H1 (cell line): ENCODE data around the gene MYOC. TPM values are rescaled to one million over a fixed set of nuclear protein-coding genes. Genes with fewer than 3 reads are reported as not detected.

Source experiments
- CTCF ChIA-PET: fragments of 300-600 bp; sonication (Branson Sonifier 250); formaldehyde crosslinking; loops from one replicate; lab custom pipeline; 2021; ENCODE audit not compliant: partially characterized antibody; lab: Charles Lee
- POLR2A ChIA-PET: fragments of 300-600 bp; sonication (Branson Sonifier 250); formaldehyde crosslinking; loops from one replicate; lab custom pipeline; 2021; ENCODE audit warnings: inconsistent platforms; ENCODE audit not compliant: partially characterized antibody; lab: Charles Lee
- DNase-seq, 2 experiments: peaks; one replicate each; pipeline versions ENCODE4 v3.0.0 to v3.0.0-alpha.2; 2010 to 2022; ENCODE audit warnings: low spot score in 2 of 2, low read depth in 1 of 2, mixed read lengths in 1 of 2
- FAIRE-seq: peaks from 2 replicates; lab custom pipeline; 2011; peaks lifted over from hg19 to GRCh38; lab: Jason Lieb, UNC
- H2AFZ ChIP-seq: 2 replicates; pipeline ENCODE4 v1.8.1; 2012; ENCODE audit warnings: low read length, inconsistent platforms
- H2AK5ac ChIP-seq: 2 replicates; pipeline ENCODE4 v1.6.1; 2013; ENCODE audit warnings: low read depth, low read length
- H2BK120ac ChIP-seq: replicated peaks from 2 replicates; pipeline ENCODE3; 2013; ENCODE audit warnings: low read depth, low read length, inconsistent platforms
- H2BK12ac ChIP-seq: 2 replicates; pipeline ENCODE4 v1.6.1; 2013; ENCODE audit warnings: low read depth, low read length
- H2BK15ac ChIP-seq: 2 replicates; pipeline ENCODE4 v1.6.1; 2013; ENCODE audit warnings: low read length
- H2BK20ac ChIP-seq: 2 replicates; pipeline ENCODE4 v1.6.1; 2013; ENCODE audit warnings: low read length
- H2BK5ac ChIP-seq: 2 replicates; pipeline ENCODE4 v1.6.1; 2013; ENCODE audit warnings: low read depth, low read length
- H3K14ac ChIP-seq: 2 replicates; pipeline ENCODE4 v1.6.1; 2013; ENCODE audit warnings: inconsistent platforms; ENCODE audit not compliant: insufficient read length
- H3K18ac ChIP-seq: 2 replicates; pipeline ENCODE4 v1.6.1; 2013; ENCODE audit warnings: low read length; ENCODE audit errors: extremely low read depth
- H3K23ac ChIP-seq: 2 replicates; pipeline ENCODE4 v1.6.1; 2013; ENCODE audit warnings: inconsistent platforms; ENCODE audit not compliant: insufficient read length
- H3K23me2 ChIP-seq: 2 replicates; pipeline ENCODE4 v1.6.1; 2013; ENCODE audit warnings: low read depth, low read length
- H3K27ac ChIP-seq: 2 replicates; pipeline ENCODE4 v1.6.1; 2011; ENCODE audit warnings: low read depth, low read length, inconsistent platforms
- H3K27me3 ChIP-seq, 4 experiments: replicated peaks in 1 of 4; 1 replicate in 1 of 4; 2 replicates in 3 of 4; pipeline versions ENCODE4 v1.6.1 to v1.8.1; 2011 to 2013; ENCODE audit warnings: low read length in 3 of 4, mild to moderate bottlenecking in 3 of 4, inconsistent platforms in 2 of 4, mixed read lengths in 2 of 4, moderate library complexity in 1 of 4; ENCODE audit not compliant: control insufficient read depth in 3 of 4, insufficient read depth in 3 of 4; ENCODE audit errors: extremely low read depth in 1 of 4
- H3K36me3 ChIP-seq, 4 experiments: 2 replicates each; pipeline versions ENCODE4 v1.6.1 to v1.8.1; 2011 to 2013; ENCODE audit warnings: mild to moderate bottlenecking in 4 of 4, low read length in 3 of 4, moderate library complexity in 2 of 4, control low read depth in 1 of 4, inconsistent platforms in 1 of 4; ENCODE audit not compliant: insufficient read depth in 4 of 4, control insufficient read depth in 2 of 4
- H3K4ac ChIP-seq: replicated peaks from 2 replicates; pipeline ENCODE3; 2013; ENCODE audit warnings: low read length, low read depth, mixed read lengths, inconsistent platforms; ENCODE audit not compliant: insufficient read length
- H3K4me1 ChIP-seq, 4 experiments: replicated peaks in 1 of 4; 1 replicate in 1 of 4; 2 replicates in 3 of 4; pipeline versions ENCODE4 v1.6.1 to v1.8.1; 2011 to 2013; ENCODE audit warnings: low read length in 3 of 4, inconsistent platforms in 2 of 4, mixed read lengths in 1 of 4; ENCODE audit not compliant: insufficient read depth in 4 of 4, control insufficient read depth in 3 of 4
- H3K4me2 ChIP-seq, 2 experiments: 2 replicates each; pipeline versions ENCODE4 v1.6.1 to v1.8.1; 2011 to 2013; ENCODE audit warnings: low read depth in 2 of 2, low read length in 2 of 2, control low read depth in 1 of 2, inconsistent platforms in 1 of 2, mild to moderate bottlenecking in 1 of 2; ENCODE audit not compliant: insufficient read depth in 1 of 2
- H3K4me3 ChIP-seq, 4 experiments: fragments of 200-600, 300-600 bp in 1 of 4; sonication (generic), shearing (Covaris generic), sonication (Bioruptor Twin) in 1 of 4; 2 replicates each; pipeline versions ENCODE4 v1.5.1 to v1.8.1; 2011 to 2016; ENCODE audit warnings: low read length in 4 of 4, low read depth in 3 of 4, control low read depth in 2 of 4, inconsistent platforms in 2 of 4, mild to moderate bottlenecking in 2 of 4, mixed read lengths in 1 of 4, moderate library complexity in 1 of 4; ENCODE audit not compliant: insufficient read depth in 2 of 4; ENCODE audit errors: extremely low read depth in 1 of 4
- H3K56ac ChIP-seq: replicated peaks from 2 replicates; pipeline ENCODE3; 2013; ENCODE audit warnings: low read depth, mild to moderate bottlenecking, mixed read lengths, low read length, inconsistent platforms; ENCODE audit not compliant: insufficient read length
- H3K79me1 ChIP-seq: 2 replicates; pipeline ENCODE4 v1.6.1; 2013; ENCODE audit warnings: low read depth, low read length, control low read depth
- H3K79me2 ChIP-seq, 2 experiments: 2 replicates each; pipeline versions ENCODE4 v1.6.1 to v1.8.1; 2012 to 2013; ENCODE audit warnings: low read length in 2 of 2, mild to moderate bottlenecking in 2 of 2, inconsistent platforms in 1 of 2; ENCODE audit not compliant: insufficient read depth in 2 of 2, control insufficient read depth in 1 of 2
- H3K9ac ChIP-seq, 4 experiments: replicated peaks in 1 of 4; 1 replicate in 1 of 4; 2 replicates in 3 of 4; pipeline versions ENCODE4 v1.6.1 to v1.8.1; 2011 to 2013; ENCODE audit warnings: low read depth in 3 of 4, low read length in 3 of 4, control low read depth in 2 of 4, mild to moderate bottlenecking in 2 of 4, moderate library complexity in 2 of 4, inconsistent platforms in 1 of 4; ENCODE audit errors: extremely low read depth in 1 of 4
- H3K9me3 ChIP-seq, 2 experiments: 2 replicates each; pipeline versions ENCODE4 v1.6.1 to v1.8.1; 2012 to 2013; ENCODE audit warnings: mild to moderate bottlenecking in 2 of 2, moderate library complexity in 2 of 2, control low read depth in 1 of 2, inconsistent platforms in 1 of 2, low read depth in 1 of 2, low read length in 1 of 2, mixed read lengths in 1 of 2; ENCODE audit not compliant: insufficient read depth in 2 of 2
- H4K20me1 ChIP-seq, 2 experiments: replicated peaks in 1 of 2; 2 replicates each; pipeline versions ENCODE3 to v1.8.1; 2011 to 2013; ENCODE audit warnings: inconsistent platforms in 2 of 2, low read length in 2 of 2, mild to moderate bottlenecking in 1 of 2; ENCODE audit not compliant: insufficient read depth in 2 of 2, control insufficient read depth in 1 of 2
- H4K5ac ChIP-seq: 2 replicates; pipeline ENCODE4 v1.6.1; 2013; ENCODE audit warnings: low read length, low read depth, mixed read lengths, inconsistent platforms; ENCODE audit not compliant: insufficient read length
- H4K8ac ChIP-seq: 2 replicates; pipeline ENCODE4 v1.8.0; 2013; ENCODE audit warnings: mild to moderate bottlenecking, moderate library complexity, low read length, inconsistent platforms; ENCODE audit not compliant: insufficient read depth; ENCODE audit errors: extremely low read depth
- H4K91ac ChIP-seq: replicated peaks from 2 replicates; pipeline ENCODE3; 2013; ENCODE audit warnings: low read length, mixed read lengths, inconsistent platforms; ENCODE audit not compliant: insufficient read length
- ASH2L ChIP-seq: fragments of 200-600, 300-600 bp; sonication (generic); IDR thresholded peaks from one replicate; pipeline ENCODE4 v1.7.1; 2017; ENCODE audit warnings: low read length
- CEBPB ChIP-seq: IDR thresholded peaks from 2 replicates; pipeline ENCODE4 v1.6.1; 2012; ENCODE audit warnings: low read depth, low read length
- JUN ChIP-seq: IDR thresholded peaks from 2 replicates; pipeline ENCODE4 v1.6.1; 2011; ENCODE audit warnings: low read depth, mild to moderate bottlenecking, improper control_type of control experiment, low read length
- KDM1A ChIP-seq: fragments of 200-600, 300-600 bp; sonication (generic); IDR thresholded peaks from 2 replicates; pipeline ENCODE4 v1.7.1; 2016; ENCODE audit warnings: mild to moderate bottlenecking, low read length, borderline replicate concordance
- RAD21 ChIP-seq, 2 experiments: IDR thresholded peaks in 1 of 2; conservative IDR thresholded peaks in 1 of 2; 2 replicates each; pipeline ENCODE4 v1.6.1; 2011; ENCODE audit warnings: low read depth in 2 of 2, low read length in 2 of 2, improper control_type of control experiment in 1 of 2, inconsistent platforms in 1 of 2, mild to moderate bottlenecking in 1 of 2, moderate library complexity in 1 of 2
- SIRT6 ChIP-seq: IDR thresholded peaks from one replicate; pipeline ENCODE4 v1.7.1; 2012; ENCODE audit warnings: low read length, inconsistent platforms
- YY1 ChIP-seq: IDR thresholded peaks from 2 replicates; pipeline ENCODE4 v1.6.1; 2011; ENCODE audit warnings: low read depth, mild to moderate bottlenecking, low read length
- WGBS, 2 experiments: shearing (Covaris generic) in 1 of 2; methylation state at CpG; one replicate each; pipeline versions ENCODE4 v1.1.6 to v1.1.7; 2013 to 2015; ENCODE audit warnings: low lambda C conversion rate in 2 of 2, mixed read lengths in 2 of 2, inconsistent platforms in 1 of 2, low coverage in 1 of 2, missing lambda C conversion rate in 1 of 2; ENCODE audit not compliant: insufficient replicate concordance in 2 of 2, insufficient coverage in 1 of 2, insufficient read length in 1 of 2; ENCODE audit errors: extremely low coverage in 1 of 2, missing lambda C conversion rate in 1 of 2; 5-methylcytosine and 5-hydroxymethylcytosine counted together
- polyA plus RNA-seq, 7 experiments: library from polyadenylated mRNA; depleted of rRNA in 3 of 7; stranded (reverse) in 5 of 7; unstranded in 2 of 7; fragments of >200 nt in 5 of 7; fragments of 200-250 nt in 2 of 7; gene quantifications; 1 replicate in 5 of 7; 2 replicates in 1 of 7; 4 replicates in 1 of 7; pipeline versions ENCODE4 v1.2.1 to v1.2.3, GENCODE V29; 2011 to 2013; ENCODE audit warnings: missing spikeins in 2 of 7, mixed read lengths in 2 of 7
- total RNA-seq: library from RNA; stranded (reverse); fragmentation: NEBNext Ultra II Directional; extraction: Animal tissue kit (Norgen Biotek cat#: 25700); gene quantifications from 2 replicates; pipeline ENCODE4 v1.2.1, GENCODE V29; 2021

Gene MYOC
- total and polyA plus RNA-seq, 2 of the 8 experiments (the other 6 are each of a cell fraction or from before 2014, with no cell fraction given) = not detected

- Histone ChIP-seq H3K4me3 (no peak overlapping the region), H3K79me1 (no peaks in the 10 kb centered on the region), H3K27ac (no peak overlapping the region), H3K9ac (no peak overlapping the region), H3K56ac (no peak overlapping the region), H4K20me1 (no peaks in the 10 kb centered on the region), H2BK120ac (no peak overlapping the region), H3K4ac (peak overlapping the region; percentile 30), H3K9me3 (no peaks in the 10 kb centered on the region), H2BK5ac (peak overlapping the region; percentile 77; the same call in 1 of the 2 replicates), H3K23me2 (no peaks in the 10 kb centered on the region), H3K4me1 (peaks cover 2 to 15% (median 7%) of the 10 kb centered on the region in 4 experiments), H3K14ac (no peak overlapping the region), H2AFZ (peak overlapping the region; percentile 100), H2BK20ac (no peak overlapping the region), H4K5ac (no peak overlapping the region), H3K36me3 (no peaks in the 10 kb centered on the region; a peak in 1 of 8 replicates), H3K23ac (no peak overlapping the region), H3K18ac (no peak overlapping the region), H2BK12ac (peak overlapping the region; percentile 97; the same call in 1 of the 2 replicates), H2AK5ac (no peak overlapping the region), H2BK15ac (no peak overlapping the region), H3K27me3 (no peaks in the 10 kb centered on the region), H3K79me2 (no peaks in the 10 kb centered on the region), H3K4me2 (no peak overlapping the region), H4K8ac (no peak overlapping the region), H4K91ac (peak overlapping the region; percentile 96)
- DNase-seq (no peak), FAIRE-seq (no peak)
- POLR2A ChIA-PET = interaction anchor here (1.0 to 1.3 kb wide), 3 partner anchors 9 to 10 kb away, joined by 3 to 7 read pairs (median 5); no protein-coding TSS in a partner anchor
- CTCF ChIA-PET = interaction anchor here (0.5 to 10.1 kb wide), 38 partner anchors 10 to 463 kb away, joined by 3 to 143 read pairs (median 7); partner anchors contain the start of genes METTL13, MYOCOS and VAMP4
- 85% methylated on average over 8 of the region's 8 CpGs; no CpG with 5 or more reads in 1 of the 2 experiments for WGBS, 2 experiments
- TF ChIP-seq JUN (no peak), KDM1A (0 out of 2 replicates have a peak, but pooled peaks have one; percentile 27), CEBPB (no peak), RAD21 (IDR thresholded peaks at IDR 0.05 in 1 of 2, conservative IDR thresholded peaks at IDR 0.05 in 1 of 2; ENCODE audit: low read depth in 2 of 2, low read length in 2 of 2) (no peak), ASH2L (no peak), YY1 (no peak), SIRT6 (no peak)
Measured at GRCh38 chr1:171645553-171646248, 6.8 kb downstream of the MYOC start.
